NAMALWA (cell line): ENCODE data around the gene PXDC1.
"Not testable (repeated sequence)": the region's sequence is repeated elsewhere in the genome, so short reads cannot be mapped to it uniquely, and the experiment has no call there.

Source experiments
- DNase-seq: peaks from one replicate; pipeline ENCODE4 v3.0.0-alpha.2; 2015; ENCODE audit warnings: low spot score

The PXDC1 gene

DNA sequence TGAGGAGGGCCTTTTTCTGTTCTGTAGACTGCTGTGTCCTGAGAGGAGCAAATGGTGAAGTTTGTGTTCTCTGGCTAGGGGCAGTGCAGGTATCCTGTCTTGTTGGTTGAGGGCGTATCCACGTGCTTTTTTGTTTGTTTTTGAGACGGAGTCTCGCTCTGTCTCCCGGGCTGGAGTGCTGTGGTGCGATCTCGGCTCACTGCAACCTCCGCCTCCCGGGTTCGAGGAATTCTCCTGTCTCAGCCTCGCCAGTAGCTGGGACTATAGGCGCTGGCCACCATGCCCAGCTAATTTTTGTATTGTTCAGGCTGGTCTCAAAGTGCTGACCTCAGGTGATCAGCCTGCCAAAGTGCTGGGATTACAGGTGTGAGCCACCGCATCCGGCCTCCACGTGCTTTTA lies 10.8 kb upstream of the PXDC1 start:
- DNase-seq = no peak

DNA sequence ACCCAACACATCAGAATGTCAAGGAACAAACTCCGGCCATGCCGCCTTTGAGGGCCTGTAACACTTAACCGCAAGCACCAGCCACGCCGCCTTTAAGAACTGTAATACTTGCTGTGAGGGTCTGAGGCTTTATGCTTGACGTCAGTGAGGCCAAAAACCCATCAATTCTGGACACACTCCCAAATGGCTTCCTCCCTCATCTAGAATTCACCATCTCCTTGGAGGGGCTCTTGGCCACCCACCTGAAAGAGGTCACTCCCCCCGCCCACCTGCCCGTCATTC lies 10.4 kb upstream of the PXDC1 start:
- DNase-seq = no peak

DNA sequence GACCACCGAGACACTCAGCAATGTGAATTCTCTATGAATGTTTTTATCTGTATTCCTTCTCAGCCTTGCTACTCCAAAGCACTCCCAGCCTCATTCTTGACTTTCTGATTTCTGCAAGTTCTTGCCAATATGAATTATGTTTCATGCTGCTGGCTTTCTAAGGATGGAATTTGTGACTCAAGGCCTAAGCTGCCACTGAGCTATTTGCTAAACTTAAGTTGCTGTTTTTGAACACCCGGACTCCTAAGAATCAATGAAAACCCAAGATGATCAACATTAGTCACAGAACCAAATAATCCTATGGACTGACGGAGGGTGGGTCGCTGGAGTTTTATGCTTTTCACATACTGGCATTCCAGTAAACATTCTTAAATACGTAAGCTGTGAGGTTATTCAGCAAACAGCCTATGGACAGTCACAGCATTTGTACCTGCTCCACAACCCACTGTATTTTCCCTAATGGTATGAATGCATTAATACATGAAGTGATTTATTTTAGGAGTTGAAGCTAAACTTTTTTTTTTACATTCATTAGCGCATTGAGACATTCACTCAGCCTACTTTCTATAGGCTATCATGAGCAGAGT lies 8.2 kb upstream of the PXDC1 start:
- no peak for DNase-seq

DNA sequence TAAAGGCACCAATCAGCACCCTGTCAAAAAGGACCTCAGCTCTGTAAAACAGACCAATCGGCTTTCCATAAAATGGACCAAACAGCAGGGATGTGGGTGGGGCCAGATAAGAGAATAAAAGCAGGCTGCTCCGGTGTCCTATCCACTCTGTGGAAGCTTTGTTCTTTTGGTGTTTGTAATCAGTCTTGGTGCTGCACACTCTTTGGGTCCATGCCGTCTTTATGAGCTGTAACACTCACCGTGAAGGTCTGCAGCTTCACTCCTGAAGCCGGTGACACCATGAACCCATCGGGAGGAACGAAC lies 7.3 kb upstream of the PXDC1 start:
- no peak for DNase-seq

DNA sequence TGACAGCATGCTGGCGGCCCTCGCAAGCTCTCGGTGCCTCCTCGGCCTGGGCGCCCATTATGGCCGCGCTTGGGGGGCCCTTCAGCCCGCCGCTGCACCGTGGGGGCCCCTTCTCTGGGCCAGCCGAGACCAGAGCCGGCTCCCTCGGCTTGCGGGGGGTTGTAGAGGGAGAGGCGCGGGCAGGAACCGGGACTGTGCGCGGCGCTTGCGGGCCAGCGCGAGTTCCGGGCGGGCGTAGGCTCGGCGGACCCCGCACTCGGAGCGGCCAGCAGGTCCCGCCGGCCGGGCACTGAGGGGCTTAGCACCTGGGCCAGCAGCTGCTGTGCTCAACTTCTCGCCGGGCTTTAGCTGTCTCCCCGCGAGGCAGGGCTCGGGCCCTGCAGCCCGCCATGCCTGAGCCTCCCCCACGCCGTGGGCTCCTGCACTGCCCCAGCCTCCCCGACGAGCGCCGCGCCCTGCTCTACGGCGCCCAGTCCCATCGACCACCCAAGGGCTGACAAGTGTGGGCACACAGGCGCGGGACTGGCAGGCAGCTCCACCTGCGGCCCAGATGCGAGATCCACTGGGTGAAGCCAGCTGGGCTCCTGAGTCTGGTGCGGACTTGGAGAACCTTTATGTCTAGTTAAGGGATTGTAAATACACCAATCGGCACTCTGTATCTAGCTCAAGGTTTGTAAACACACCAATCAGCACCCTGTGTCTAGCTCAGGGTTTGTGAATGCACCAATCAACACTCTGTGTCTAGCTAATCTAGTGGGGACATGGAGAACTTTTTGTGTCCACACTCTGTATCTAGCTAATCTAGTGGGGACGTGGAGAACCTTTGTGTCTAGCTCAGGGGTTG lies 6.7 kb upstream of the PXDC1 start:
- DNase-seq = not testable (repeated sequence)

DNA sequence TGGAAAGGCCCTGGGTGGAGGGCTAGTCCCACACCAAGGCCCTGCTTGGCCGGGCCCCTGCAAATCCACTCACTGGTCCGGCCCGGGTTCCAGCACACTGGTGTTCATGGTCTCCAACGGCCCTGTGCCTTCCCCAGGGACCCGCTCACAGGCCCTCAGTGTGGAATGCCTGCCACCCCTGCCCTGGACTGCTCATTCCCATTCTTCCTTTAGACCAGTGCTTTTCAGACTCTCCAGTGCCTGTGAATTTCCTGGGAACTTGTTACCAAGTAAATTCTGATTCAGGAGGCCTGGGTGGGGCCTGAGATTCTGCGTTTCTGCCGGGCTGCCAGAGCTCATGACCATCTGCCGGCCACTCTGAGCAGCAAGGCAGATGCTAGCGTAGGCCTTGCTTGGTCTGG lies 5.7 kb upstream of the PXDC1 start:
- DNase-seq = no peak

DNA sequence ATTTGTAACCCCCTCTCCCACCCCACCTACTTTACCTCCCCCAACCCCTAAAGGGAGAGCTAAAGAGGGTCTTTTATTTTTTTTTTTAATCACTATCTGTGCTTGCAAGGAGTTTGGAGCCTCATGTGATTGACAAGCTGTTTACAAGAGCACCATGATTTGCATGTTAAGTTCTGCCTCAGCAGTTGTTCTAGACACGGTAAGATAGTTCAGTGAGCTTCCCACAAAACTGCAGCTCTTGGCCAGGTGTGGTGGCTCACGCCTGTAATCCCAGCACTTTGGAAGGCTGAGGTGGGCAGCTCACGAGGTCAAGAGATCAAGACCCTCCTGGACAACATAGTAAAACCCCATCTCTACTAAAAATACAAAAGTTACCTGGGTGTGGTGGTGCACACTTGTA lies 5.0 kb upstream of the PXDC1 start:
- DNase-seq = no peak

DNA sequence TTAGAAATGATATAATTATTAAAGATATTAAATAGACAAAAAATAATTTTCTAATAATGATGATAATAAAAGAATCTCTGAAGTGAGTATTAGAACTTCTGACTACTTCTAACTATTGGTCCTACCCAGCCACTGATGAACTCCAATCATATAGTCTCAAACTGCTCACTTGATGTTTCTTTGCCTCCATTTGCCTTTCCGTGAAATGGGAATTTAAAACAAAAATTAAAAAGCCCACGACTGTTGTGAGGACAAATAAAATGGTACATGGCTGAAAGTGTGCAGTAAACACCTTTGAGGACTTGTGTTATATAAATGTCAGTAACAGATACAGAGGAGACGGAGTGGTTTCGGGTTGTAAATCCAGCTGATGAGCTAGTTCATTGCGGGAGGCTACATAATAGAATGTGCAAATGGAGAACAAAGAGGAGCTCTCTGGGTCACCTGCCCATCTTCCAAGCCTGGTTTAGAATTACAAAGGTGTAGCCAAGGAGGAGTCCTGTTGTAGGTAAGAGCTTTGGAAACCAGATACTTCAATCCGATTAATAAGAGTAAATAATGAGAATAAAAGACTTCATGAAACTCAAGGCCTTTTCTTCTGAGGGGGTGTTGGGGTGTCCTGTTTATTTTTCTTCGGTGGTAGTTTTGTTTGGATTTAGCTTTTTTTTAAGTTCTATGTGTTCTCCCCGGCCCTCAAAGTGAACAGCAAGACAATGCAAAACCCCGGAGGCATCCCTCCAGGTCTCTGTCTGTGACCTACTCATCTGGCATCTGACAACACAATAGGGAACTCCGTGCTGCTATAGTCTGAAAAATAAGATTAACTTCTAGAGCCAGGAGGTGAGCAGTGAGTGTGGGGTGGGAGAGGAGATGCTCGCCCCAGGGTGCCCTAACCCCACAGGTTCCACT lies 4.4 kb upstream of the PXDC1 start:
- no peak for DNase-seq

DNA sequence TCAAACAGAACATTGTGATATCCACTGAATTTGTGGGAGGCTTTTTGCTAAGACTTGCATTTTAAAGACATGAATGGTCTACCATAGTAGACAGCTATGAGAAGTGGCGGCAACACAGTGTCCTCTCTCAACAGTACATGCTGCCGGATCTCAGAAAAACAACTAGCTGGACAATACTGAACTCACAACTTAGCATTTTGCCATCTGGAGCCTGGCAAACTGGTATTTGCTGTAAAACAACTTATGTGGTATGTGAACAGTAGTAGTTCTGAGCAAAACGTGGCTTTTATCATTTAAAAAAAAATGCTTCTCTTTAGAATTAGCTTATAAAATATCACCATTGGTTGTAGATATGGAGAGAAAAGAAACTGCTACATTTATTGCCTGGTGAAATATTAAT lies 3.3 kb upstream of the PXDC1 start:
- no peak for DNase-seq

DNA sequence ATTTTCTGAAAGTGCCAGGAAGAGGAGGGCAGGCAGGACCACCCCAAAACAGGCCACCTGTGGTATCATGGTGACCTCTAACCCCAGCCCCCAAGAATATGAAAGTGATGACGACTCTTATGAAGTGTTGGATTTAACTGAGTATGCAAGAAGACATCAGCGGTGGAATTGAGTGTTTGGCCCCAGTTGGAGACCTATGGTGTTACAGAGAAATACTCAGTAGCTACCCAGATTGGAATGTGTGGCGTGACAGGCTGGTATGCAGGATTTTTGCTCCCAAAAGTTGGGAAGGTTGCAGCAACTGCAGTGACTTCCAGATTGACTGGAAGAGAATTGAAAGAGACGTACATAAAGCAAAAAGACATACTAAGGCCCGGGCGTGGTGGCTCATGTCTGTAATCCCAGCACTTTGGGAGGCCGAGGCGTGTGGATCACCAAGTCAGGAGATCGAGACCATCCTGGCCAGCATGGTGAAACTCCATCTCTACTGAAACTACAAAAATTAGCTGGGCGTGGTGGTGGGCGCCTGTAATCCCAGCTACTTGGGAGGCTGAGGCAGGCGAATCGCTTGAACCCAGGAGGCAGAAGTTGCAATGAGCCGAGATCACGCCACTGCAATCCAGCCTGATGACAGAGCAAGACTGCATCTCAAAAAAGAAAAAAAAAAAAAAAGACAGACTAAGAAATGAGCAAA lies 2.7 kb upstream of the PXDC1 start:
- DNase-seq = not testable (repeated sequence)

DNA sequence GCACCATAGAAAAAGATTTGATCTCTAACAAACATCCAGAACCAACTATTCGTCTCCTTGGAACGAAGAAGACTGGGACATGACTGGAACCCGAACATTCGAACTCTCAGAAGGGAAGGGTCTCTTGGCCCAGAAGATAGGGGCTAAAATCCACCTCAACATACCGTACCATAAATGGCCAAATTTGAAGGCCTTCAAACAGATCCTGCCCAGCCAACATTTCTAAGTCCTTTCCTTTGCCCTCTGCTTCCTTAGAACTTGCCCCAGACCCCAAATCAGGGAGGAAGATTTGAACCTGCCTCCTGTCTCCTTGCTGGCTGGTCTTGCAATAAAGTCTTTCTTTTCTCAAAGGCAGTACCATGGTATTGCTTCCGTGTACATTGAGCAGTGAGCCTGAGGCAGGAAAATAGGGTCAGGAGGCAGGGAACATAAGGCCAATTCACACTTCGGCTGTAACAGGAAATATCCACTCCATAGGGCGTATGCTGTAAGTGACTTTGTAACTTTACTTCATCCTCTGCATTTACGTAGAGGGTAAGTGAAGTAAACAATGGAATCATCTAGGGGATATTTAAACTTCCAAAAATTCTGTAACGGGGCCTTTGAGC lies 1.8 kb upstream of the PXDC1 start:
- no peak for DNase-seq

DNA sequence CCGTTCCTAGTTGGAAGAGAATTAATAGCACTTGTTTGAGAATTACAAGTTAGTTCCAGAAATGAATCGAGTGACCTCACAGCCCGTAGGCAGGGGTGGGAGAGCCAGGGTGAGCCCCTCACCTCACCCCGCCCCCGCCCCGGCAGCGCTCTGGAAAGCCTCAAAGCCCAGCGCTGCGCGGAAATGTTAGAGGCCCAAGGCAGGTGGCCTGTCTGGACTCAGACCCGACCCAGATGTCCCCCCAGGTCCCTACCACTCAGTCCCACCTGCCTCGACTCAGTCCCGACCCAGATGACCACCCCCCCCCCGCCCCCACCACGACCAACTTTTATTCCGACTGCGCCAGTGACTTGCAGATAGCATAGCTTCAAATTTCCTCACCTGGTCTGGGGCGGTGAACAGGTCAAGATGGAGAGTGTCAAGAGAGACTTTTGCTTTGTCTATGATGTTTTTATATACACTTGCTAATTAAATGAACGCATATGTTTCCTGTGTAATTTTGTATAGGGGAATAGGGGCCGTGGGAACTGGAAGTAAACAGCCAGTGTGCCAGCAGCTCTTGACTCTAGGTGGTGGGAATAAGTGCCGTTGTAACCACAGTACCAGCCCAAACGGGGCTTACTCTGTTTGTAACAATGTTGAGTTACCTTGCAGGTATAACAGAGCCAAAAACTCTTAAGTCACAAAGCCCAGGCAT lies 1.2 kb upstream of the PXDC1 start:
- no peak for DNase-seq

DNA sequence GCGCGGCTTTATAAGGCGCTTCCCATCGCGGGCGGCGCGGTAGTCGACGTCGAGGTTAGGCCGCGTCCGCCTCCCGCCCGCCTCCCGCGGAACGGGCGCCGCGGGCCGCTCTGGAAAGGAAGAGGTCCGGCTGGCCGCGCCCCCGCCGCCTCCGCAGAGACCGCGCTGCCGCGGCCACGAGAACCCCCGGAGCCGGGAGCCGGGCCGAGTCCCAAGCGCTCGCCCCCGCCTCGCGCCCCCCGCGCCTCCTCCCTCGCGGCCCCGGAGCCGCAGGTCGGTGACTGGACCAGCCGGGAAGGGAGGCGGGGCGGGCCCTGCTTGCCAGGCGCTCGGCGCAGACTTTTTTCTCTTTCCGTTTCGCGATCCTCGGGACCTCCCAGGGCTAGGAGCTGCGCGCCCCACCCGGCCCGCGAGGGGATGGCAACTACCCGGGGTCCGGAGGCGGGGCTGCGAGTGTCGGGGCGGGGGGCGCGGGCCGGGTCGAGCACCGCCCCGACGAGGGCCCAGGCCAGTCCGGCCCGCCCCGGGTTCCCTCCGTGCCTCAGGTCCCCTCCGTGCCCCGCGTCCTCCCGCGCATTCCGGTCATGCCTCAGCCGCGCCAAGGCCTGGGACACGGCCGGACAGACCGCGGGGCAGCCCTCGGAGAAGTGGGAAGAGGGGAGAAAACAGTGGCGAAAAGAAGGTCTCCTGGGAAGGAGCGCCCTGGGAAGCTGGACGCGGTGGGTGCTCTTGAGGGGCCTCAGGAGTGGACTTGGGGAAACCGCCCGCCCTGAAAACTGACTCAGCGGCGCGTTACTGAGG lies 417 bp upstream of the PXDC1 start:
- no peak for DNase-seq

DNA sequence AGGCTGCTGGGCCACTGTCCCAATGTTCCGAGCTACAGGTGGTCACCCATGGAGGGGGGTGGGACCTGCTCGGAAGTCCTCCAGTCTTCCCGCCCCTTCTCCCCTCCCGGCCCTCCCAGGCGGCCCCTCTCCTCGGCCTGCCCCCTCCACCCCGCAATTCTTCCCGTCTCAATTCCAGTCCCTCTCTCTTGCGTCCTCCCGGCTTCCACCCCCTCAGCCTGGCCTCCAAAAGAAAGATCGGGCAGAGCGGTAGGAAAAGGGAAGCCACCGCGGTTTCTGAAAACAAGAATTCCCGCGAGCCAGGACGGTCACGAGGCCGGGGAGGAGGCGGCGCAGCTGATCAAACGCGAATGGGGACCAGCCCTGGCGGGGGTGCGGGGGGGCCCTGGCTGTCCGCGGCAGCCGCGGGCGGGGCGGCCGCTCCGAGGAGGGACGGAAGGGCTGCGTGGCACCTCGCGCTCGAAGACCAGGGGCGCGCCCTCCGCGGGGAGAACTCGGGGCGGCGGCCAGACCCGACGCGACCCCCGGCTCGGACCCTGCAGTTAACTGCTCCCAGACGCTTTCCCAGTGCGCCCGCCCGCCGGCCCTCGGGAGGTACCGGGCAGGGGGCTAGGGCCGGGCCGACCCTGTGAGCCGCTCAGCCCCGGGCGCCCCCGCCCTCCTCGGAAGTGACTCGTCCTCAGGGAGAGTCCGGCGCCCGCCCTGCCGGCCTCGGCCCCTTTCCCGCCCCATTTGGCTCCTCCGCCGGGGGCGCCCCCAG lies 1.0 kb downstream of the PXDC1 start:
- no peak for DNase-seq

DNA sequence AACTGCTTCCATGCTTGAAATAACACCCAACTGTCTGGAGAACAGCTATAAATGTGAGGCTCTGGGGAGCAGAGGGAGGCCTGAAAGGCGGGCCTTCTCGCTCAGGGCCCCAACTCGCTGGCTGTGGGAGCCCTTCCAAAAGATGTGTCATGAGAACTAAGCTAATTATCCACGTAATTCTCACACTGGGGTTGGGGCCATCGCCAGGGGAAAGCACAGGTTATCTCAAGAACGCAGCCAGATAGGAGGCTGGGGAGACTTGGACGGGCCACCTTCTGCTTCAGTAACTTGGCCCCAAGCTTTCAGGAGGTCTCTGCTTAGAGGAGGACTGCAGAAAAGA lies 1.6 kb downstream of the PXDC1 start:
- DNase-seq = no peak

DNA sequence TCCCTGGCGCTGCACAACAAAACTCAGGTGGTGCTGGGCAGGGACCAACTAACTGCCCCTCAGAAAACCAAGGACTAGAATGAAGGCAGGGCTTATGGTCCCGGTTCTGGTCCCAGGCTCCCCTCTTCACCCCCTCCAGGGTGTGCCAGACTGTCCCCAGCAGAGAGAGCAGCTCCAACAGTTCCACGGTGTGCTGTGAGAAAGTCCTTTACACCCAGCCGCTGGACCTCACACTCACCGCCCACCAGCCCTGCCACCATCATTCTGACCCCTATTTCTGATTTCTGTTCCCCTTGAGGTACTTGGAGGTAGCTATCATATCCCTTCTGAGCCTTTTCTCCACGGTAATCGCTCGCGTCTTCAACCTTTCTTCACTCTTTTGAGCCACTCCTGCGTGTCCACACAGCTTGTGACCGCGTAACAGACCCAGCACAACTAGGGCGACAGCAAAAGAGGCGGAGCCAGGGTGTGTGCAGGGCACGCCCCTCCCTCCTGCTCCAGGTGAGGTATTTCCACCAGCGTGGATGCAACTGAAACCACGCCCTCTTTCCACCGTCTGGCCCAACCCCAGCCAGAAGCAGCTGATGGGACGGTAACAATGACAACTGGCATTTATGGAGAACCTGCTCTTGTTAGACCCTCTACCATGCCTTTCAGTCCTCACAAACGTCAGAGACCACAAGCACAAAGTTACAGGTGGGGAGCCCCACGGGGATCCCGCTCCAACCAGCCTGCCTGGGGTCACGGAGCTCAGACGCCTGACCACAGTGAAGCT lies 2.3 kb downstream of the PXDC1 start:
- no peak for DNase-seq

DNA sequence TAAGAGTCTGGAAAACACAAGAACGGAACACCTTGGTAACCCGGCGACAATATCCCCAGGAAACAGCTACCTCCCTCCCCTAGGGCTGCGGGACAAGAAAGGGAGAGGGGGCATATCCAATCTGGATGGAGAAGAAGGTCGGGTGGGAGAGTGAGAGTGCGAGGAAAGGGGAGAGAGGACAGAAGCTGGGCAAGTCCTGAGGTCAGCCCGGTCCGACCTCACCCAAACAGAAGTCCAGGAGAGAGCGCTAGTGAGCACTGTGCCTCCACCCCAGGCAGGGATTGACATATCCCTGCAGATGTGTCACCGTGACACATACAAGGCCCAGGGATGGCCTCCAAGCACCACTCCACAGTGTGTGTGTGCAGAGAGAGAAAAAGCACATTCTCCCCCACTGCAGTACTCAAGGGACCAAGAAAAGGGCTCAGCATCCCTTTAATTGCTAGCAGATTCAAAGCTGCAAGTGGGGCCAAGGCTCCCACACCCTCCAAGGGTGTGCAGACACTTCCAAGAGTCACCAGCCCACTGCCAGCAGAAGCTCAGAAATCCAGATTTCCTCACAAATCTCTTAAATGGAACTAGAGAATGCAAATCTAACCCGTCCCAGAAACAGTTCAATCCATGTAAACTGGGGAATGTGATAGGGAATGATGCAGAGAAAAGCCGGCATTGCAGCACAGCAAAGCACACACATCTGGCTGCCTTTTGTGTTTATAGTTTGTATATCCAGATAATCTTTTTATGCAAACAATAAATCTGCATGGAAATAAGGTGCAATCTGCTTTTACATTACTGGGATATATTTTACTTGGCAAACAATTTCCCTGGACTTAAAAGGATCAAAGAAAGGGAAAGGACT lies 3.1 kb downstream of the PXDC1 start:
- peak; percentile 41 for DNase-seq

DNA sequence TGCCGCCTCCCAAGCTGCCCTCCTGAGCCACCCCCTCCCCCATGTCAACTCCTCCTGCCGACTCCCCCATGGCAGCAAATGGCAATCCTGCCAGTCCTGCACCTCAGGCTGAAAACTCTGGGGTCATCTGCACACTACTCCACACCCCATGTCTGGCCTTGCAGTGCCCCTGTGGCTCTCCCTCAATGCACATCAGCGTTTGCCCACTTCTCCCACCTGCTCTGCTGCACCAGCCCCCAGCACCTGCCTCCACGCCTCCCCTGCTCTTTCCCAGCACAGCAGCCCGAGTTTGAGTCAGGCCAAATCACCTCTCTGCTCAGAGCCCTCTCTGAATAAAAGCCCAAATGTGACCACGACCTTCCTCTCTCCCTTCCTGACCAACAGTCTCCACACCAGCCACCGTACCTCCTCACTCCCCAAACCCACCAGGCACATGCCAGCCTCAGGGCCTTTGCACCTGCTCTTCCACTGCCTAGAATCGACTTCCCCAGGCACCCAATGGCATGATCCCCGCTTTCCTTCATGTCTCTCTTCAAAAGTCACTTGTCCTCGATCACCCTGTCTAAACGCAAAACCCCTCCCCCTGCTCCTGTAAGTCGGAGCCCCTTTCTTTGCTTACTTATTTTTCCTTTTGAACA lies 4.3 kb downstream of the PXDC1 start:
- DNase-seq = no peak
